KMS-11 (cell line): ENCODE data around the gene CDCA3.

Experiments
- H2AFZ ChIP-seq: fragments of 200-600 bp; sonication (generic); 2 replicates; pipeline ENCODE4 v1.6.1; 2016; ENCODE audit warnings: antibody characterized with exemption, mixed run types, low read depth
- H3K27ac ChIP-seq: fragments of 200-600 bp; sonication (generic); 2 replicates; pipeline ENCODE4 v1.6.1; 2016; ENCODE audit warnings: mild to moderate bottlenecking, mixed run types
- H3K27me3 ChIP-seq: fragments of 200-600 bp; sonication (generic); 2 replicates; pipeline ENCODE4 v1.6.1; 2017; ENCODE audit warnings: mild to moderate bottlenecking, low read depth, mixed run types, moderate library complexity; ENCODE audit not compliant: insufficient read depth
- H3K36me3 ChIP-seq: fragments of 200-600 bp; sonication (generic); 2 replicates; pipeline ENCODE4 v1.6.1; 2017; ENCODE audit warnings: mild to moderate bottlenecking, mixed run types; ENCODE audit not compliant: insufficient read depth
- H3K4me1 ChIP-seq: fragments of 200-600 bp; sonication (generic); 2 replicates; pipeline ENCODE4 v1.6.1; 2016; ENCODE audit warnings: mild to moderate bottlenecking, low read depth, mixed run types; ENCODE audit not compliant: poor library complexity, severe bottlenecking
- H3K4me2 ChIP-seq: fragments of 200-600 bp; sonication (generic); 2 replicates; pipeline ENCODE4 v1.7.0; 2016; ENCODE audit warnings: mild to moderate bottlenecking, mixed run types
- H3K4me3 ChIP-seq: fragments of 200-600 bp; sonication (generic); IDR thresholded peaks from 2 replicates; pipeline ENCODE4 v1.6.1; 2017; ENCODE audit warnings: low read depth, low read length, mixed read lengths; ENCODE audit not compliant: insufficient read depth
- H3K79me2 ChIP-seq: fragments of 200-600 bp; sonication (generic); 2 replicates; pipeline ENCODE4 v1.6.1; 2016; ENCODE audit warnings: low read depth, mixed run types; ENCODE audit not compliant: insufficient read depth
- H3K9ac ChIP-seq: fragments of 200-600 bp; sonication (generic); 2 replicates; pipeline ENCODE4 v1.6.1; 2016; ENCODE audit warnings: mild to moderate bottlenecking, mixed run types
- H4K20me1 ChIP-seq: fragments of 200-600 bp; sonication (generic); 2 replicates; pipeline ENCODE4 v1.6.1; 2016; ENCODE audit warnings: mild to moderate bottlenecking, mixed run types; ENCODE audit not compliant: insufficient read depth
- CTCF ChIP-seq: fragments of 200-600 bp; sonication (generic); conservative IDR thresholded peaks from 2 replicates; pipeline ENCODE4 v1.6.1; 2017; ENCODE audit warnings: low read depth, mild to moderate bottlenecking, antibody characterized with exemption, low read length, moderate library complexity, mixed read lengths

The CDCA3 gene

GRCh38 chr12:6868211-6869048 lies 17.3 kb upstream of the CDCA3 start:
- Histone ChIP-seq H3K4me3 (no peak overlapping the region), H3K79me2 (peaks cover 25% of the 10 kb centered on the region), H3K36me3 (no peaks in the 10 kb centered on the region; the same call in 1 of the 2 replicates), H3K27me3 (no peaks in the 10 kb centered on the region), H2AFZ (no peak overlapping the region), H3K4me2 (peak overlapping the region; percentile 65), H3K4me1 (peaks cover 40% of the 10 kb centered on the region), H3K27ac (peak overlapping the region; percentile 81), H4K20me1 (peaks cover 12% of the 10 kb centered on the region; the same call in 1 of the 2 replicates), H3K9ac (peak overlapping the region; percentile 95; the same call in 1 of the 2 replicates)
- TF ChIP-seq CTCF = no peak

- peaks cover 12% of the 10 kb centered on the region; the same call in 1 of the 2 replicates for H4K20me1 ChIP-seq
Observed at GRCh38 chr12:6867413-6868210, 16.5 kb upstream of the CDCA3 start, which contains the start of gene TPI1. TPI1 (plus strand) TSS chr12:6867531; CDS start chr12:6867567, 36 bp downstream.

GRCh38 chr12:6866920-6867412 lies 15.9 kb upstream of the CDCA3 start:
- peak overlapping the region; percentile 95; the same call in 1 of the 2 replicates for H3K9ac ChIP-seq
- TF ChIP-seq CTCF = no peak
- H3K4me2 ChIP-seq = peak overlapping the region; percentile 88
- no peak overlapping the region for H3K27ac ChIP-seq
- peaks cover 37% of the 10 kb centered on the region for H3K4me1 ChIP-seq
- H3K36me3 ChIP-seq = no peaks in the 10 kb centered on the region; the same call in 1 of the 2 replicates
- peaks cover 12% of the 10 kb centered on the region; the same call in 1 of the 2 replicates for H4K20me1 ChIP-seq
- H3K4me3 ChIP-seq = peak overlapping the region; percentile 4
- no peaks in the 10 kb centered on the region for H3K27me3 ChIP-seq
- H3K79me2 ChIP-seq = peaks cover 25% of the 10 kb centered on the region
- peak overlapping the region; percentile 57 for H2AFZ ChIP-seq

More at GRCh38 chr12:6867413-6868210, 16.5 kb upstream of the CDCA3 start, which contains the start of gene TPI1:
- peaks cover 25% of the 10 kb centered on the region for H3K79me2 ChIP-seq
- peak within 1 kb of the TSS; percentile 88 for H3K4me2 ChIP-seq
- H3K36me3 ChIP-seq = no peaks in the 10 kb centered on the region; the same call in 1 of the 2 replicates
- no peak for TF ChIP-seq CTCF
- H3K4me1 ChIP-seq = peaks cover 40% of the 10 kb centered on the region
- H2AFZ ChIP-seq = peak within 1 kb of the TSS; percentile 57
- H3K4me3 ChIP-seq = peak within 1 kb of the TSS; percentile 4
- no peaks in the 10 kb centered on the region for H3K27me3 ChIP-seq
- H3K27ac ChIP-seq = peak within 1 kb of the TSS; percentile 81
- H3K9ac ChIP-seq = peak within 1 kb of the TSS; percentile 95
